Loucy (cell line): ENCODE data around the gene PPA2.
A peak's percentile ranks its signal among the peaks of the same experiment; 100 is the strongest.

Source experiments
- H2AFZ ChIP-seq: fragments of 200-600 bp; sonication (generic); 2 replicates; pipeline ENCODE4 v1.6.0; 2016; ENCODE audit warnings: antibody characterized with exemption, mild to moderate bottlenecking, low read length, moderate library complexity
- H3F3A ChIP-seq: fragments of 200-600 bp; 2 replicates; pipeline ENCODE4 v1.6.0; 2016; ENCODE audit warnings: antibody characterized with exemption, low read depth, mild to moderate bottlenecking
- H3K27me3 ChIP-seq: fragments of 200-600 bp; sonication (generic); 2 replicates; pipeline ENCODE4 v1.6.1; 2014; ENCODE audit warnings: low read length, mild to moderate bottlenecking; ENCODE audit not compliant: insufficient read depth, poor library complexity, severe bottlenecking
- H3K36me3 ChIP-seq: fragments of 200-600 bp; sonication (generic); 2 replicates; pipeline ENCODE4 v1.6.1; 2016; ENCODE audit warnings: low read length; ENCODE audit not compliant: insufficient read depth
- H3K4me1 ChIP-seq: fragments of 200-600 bp; sonication (generic); 2 replicates; pipeline ENCODE4 v1.5.1; 2014; ENCODE audit warnings: low read length, mild to moderate bottlenecking; ENCODE audit not compliant: insufficient read depth, poor library complexity, severe bottlenecking
- H3K4me2 ChIP-seq: fragments of 200-600 bp; sonication (generic); 2 replicates; pipeline ENCODE4 v1.6.0; 2014; ENCODE audit warnings: antibody characterized with exemption, low read length, low read depth, mild to moderate bottlenecking; ENCODE audit not compliant: poor library complexity, severe bottlenecking
- H3K4me3 ChIP-seq: fragments of 200-600 bp; sonication (generic); 2 replicates; pipeline ENCODE4 v1.5.1; 2014; ENCODE audit warnings: low read length, mild to moderate bottlenecking, mixed read lengths; ENCODE audit not compliant: poor library complexity, severe bottlenecking
- H3K79me2 ChIP-seq: fragments of 200-600 bp; sonication (generic); 2 replicates; pipeline ENCODE4 v1.6.1; 2014; ENCODE audit warnings: low read length; ENCODE audit not compliant: insufficient read depth
- H3K9ac ChIP-seq: fragments of 200-600 bp; sonication (generic); 2 replicates; pipeline ENCODE4 v1.6.0; 2014; ENCODE audit warnings: mild to moderate bottlenecking, low read depth, low read length, moderate library complexity; ENCODE audit not compliant: poor library complexity, severe bottlenecking
- H3K9me2 ChIP-seq: fragments of 200-600 bp; sonication (generic); replicated peaks from 2 replicates; pipeline ENCODE4 v1.6.1; 2016; ENCODE audit warnings: low read depth, low read length, mixed read lengths
- H3K9me3 ChIP-seq: fragments of 200-600 bp; sonication (generic); 2 replicates; pipeline ENCODE4 v1.6.1; 2014; ENCODE audit warnings: mild to moderate bottlenecking, antibody characterized with exemption, low read length, low read depth; ENCODE audit not compliant: insufficient read depth
- H4K20me1 ChIP-seq: fragments of 200-600 bp; sonication (generic); 2 replicates; pipeline ENCODE4 v1.6.0; 2014; ENCODE audit warnings: antibody characterized with exemption, low read length, mild to moderate bottlenecking; ENCODE audit not compliant: insufficient read depth, poor library complexity, severe bottlenecking
- CTCF ChIP-seq: fragments of 200-600 bp; sonication (generic); conservative IDR thresholded peaks from 2 replicates; pipeline ENCODE4 v1.5.1; 2014; ENCODE audit warnings: mild to moderate bottlenecking, antibody characterized with exemption, low read length
- EZH2phosphoT487 ChIP-seq: fragments of 200-600 bp; IDR thresholded peaks from 2 replicates; pipeline ENCODE4 v1.6.1; 2018; ENCODE audit warnings: antibody characterized with exemption, mild to moderate bottlenecking, moderate library complexity, borderline replicate concordance

The PPA2 gene

GRCh38 chr4:105329081-105329480 is 144.8 kb downstream of the PPA2 start:
- TF ChIP-seq CTCF, result no peak
- no peak for TF ChIP-seq EZH2phosphoT487

GRCh38 chr4:105327956-105328355 is 145.9 kb downstream of the PPA2 start:
- Histone ChIP-seq H3K36me3 (no peaks in the 10 kb centered on the region), H2AFZ (no peak overlapping the region), H3K9ac (no peak overlapping the region), H3K4me3 (no peak overlapping the region), H3K79me2 (no peaks in the 10 kb centered on the region), H3K4me2 (no peak overlapping the region), H3K9me2 (no peaks in the 10 kb centered on the region), H3K4me1 (peaks cover 48% of the 10 kb centered on the region), H3F3A (no peaks in the 10 kb centered on the region), H3K27me3 (no peaks in the 10 kb centered on the region), H4K20me1 (no peaks in the 10 kb centered on the region), H3K9me3 (no peaks in the 10 kb centered on the region)
- TF ChIP-seq EZH2phosphoT487 (no peak), CTCF (no peak)

More at GRCh38 chr4:105329081-105329480, 144.8 kb downstream of the PPA2 start:
- H3K4me2 ChIP-seq, result peak overlapping the region; percentile 69
- no peak overlapping the region for H2AFZ ChIP-seq
- H3K4me1 ChIP-seq, result peaks cover 48% of the 10 kb centered on the region
- no peaks in the 10 kb centered on the region for H4K20me1 ChIP-seq
- H3K9me3 ChIP-seq, result no peaks in the 10 kb centered on the region
- no peak overlapping the region for H3K9ac ChIP-seq
- peak overlapping the region; percentile 22 for H3K4me3 ChIP-seq
- no peaks in the 10 kb centered on the region for H3K36me3 ChIP-seq
- H3K27me3 ChIP-seq, result no peaks in the 10 kb centered on the region
- no peaks in the 10 kb centered on the region for H3K9me2 ChIP-seq
- no peaks in the 10 kb centered on the region for H3F3A ChIP-seq
- H3K79me2 ChIP-seq, result no peaks in the 10 kb centered on the region

GRCh38 chr4:105327222-105327621 is 146.6 kb downstream of the PPA2 start:
- Histone ChIP-seq H3K4me1 (peaks cover 48% of the 10 kb centered on the region), H3K9me3 (no peaks in the 10 kb centered on the region)

More at GRCh38 chr4:105327222-105327621, 146.6 kb downstream of the PPA2 start:
- Histone ChIP-seq H3K4me2 (no peak overlapping the region), H3K9me2 (no peaks in the 10 kb centered on the region), H3K27me3 (no peaks in the 10 kb centered on the region), H3K4me3 (no peak overlapping the region), H4K20me1 (no peaks in the 10 kb centered on the region), H3F3A (no peaks in the 10 kb centered on the region), H3K79me2 (no peaks in the 10 kb centered on the region), H3K9ac (no peak overlapping the region), H2AFZ (no peak overlapping the region), H3K36me3 (no peaks in the 10 kb centered on the region)
- TF ChIP-seq EZH2phosphoT487 (no peak), CTCF (no peak)
